ENCODE data around the gene CBR1. TPM values are rescaled to one million over a fixed set of nuclear protein-coding genes. Genes with fewer than 3 reads are reported as not detected.

Gene CBR1
- total and polyA plus RNA-seq, 2 of the 8 experiments (the other 6 are each of a cell fraction or from before 2014, with no cell fraction given) = 1.8 to 207 TPM

GRCh38 chr21:36079671-36080070 is 9.8 kb downstream of the CBR1 start:
- Histone ChIP-seq H2BK120ac (replicated peaks; ENCODE audit: low read depth, low read length) (no peak overlapping the region), H3K27me3 (replicated peaks in 1 of 4; ENCODE audit: control insufficient read depth in 3 of 4, extremely low read depth in 1 of 4, insufficient read depth in 3 of 4, low read length in 3 of 4) (no peaks in the 10 kb centered on the region; a peak in 1 of 7 replicates), H3K36me3 (ENCODE audit: control insufficient read depth in 2 of 4, insufficient read depth in 4 of 4, low read length in 3 of 4) (no peaks in the 10 kb centered on the region; a peak in 1 of 8 replicates), H3K18ac (ENCODE audit: extremely low read depth, low read length) (no peak overlapping the region), H3K14ac (ENCODE audit: insufficient read length) (no peak overlapping the region), H3K23ac (ENCODE audit: insufficient read length) (no peak overlapping the region), H2BK15ac (ENCODE audit: low read length) (no peak overlapping the region), H2AK5ac (ENCODE audit: low read depth, low read length) (no peak overlapping the region), H4K5ac (ENCODE audit: insufficient read length, low read depth, low read length) (no peak overlapping the region), H3K9ac (replicated peaks in 1 of 4; ENCODE audit: extremely low read depth in 1 of 4, low read depth in 3 of 4, low read length in 3 of 4) (no peak overlapping the region), H3K79me1 (ENCODE audit: low read depth, low read length) (no peaks in the 10 kb centered on the region), H4K8ac (ENCODE audit: extremely low read depth, insufficient read depth, low read length) (no peak overlapping the region), H3K4me3 (ENCODE audit: extremely low read depth in 1 of 4, insufficient read depth in 2 of 4, low read depth in 3 of 4, low read length in 4 of 4) (no peak overlapping the region), H3K4me2 (ENCODE audit: insufficient read depth in 1 of 2, low read depth in 2 of 2, low read length in 2 of 2) (no peak overlapping the region), H2BK12ac (ENCODE audit: low read depth, low read length) (no peak overlapping the region), H3K27ac (ENCODE audit: low read depth, low read length) (no peak overlapping the region), H3K9me3 (ENCODE audit: insufficient read depth in 2 of 2, low read depth in 1 of 2, low read length in 1 of 2) (no peaks in the 10 kb centered on the region), H4K20me1 (replicated peaks in 1 of 2; ENCODE audit: control insufficient read depth in 1 of 2, insufficient read depth in 2 of 2, low read length in 2 of 2) (no peaks in the 10 kb centered on the region), H3K23me2 (ENCODE audit: low read depth, low read length) (no peaks in the 10 kb centered on the region), H3K56ac (replicated peaks; ENCODE audit: insufficient read length, low read depth, low read length) (no peak overlapping the region), H4K91ac (replicated peaks; ENCODE audit: insufficient read length, low read length) (no peak overlapping the region), H2BK20ac (ENCODE audit: low read length) (no peak overlapping the region; the same call in 1 of the 2 replicates), H3K4ac (replicated peaks; ENCODE audit: insufficient read length, low read depth, low read length) (no peak overlapping the region), H3K79me2 (ENCODE audit: control insufficient read depth in 1 of 2, insufficient read depth in 2 of 2, low read length in 2 of 2) (no peaks in the 10 kb centered on the region), H3K4me1 (replicated peaks in 1 of 4; ENCODE audit: control insufficient read depth in 3 of 4, insufficient read depth in 4 of 4, low read length in 3 of 4) (peaks cover 0 to 6% (median 4%) of the 10 kb centered on the region in 4 experiments; a peak in 5 of 7 replicates), H2AFZ (ENCODE audit: low read length) (0 out of 2 replicates have a peak overlapping the region, but pooled peaks have one; percentile 29), H2BK5ac (ENCODE audit: low read depth, low read length) (no peak overlapping the region)
- 76% methylated on average over 7 of the region's 8 CpGs; no CpG with 5 or more reads in 1 of the 2 experiments for WGBS, 2 experiments (ENCODE audit: extremely low coverage in 1 of 2, insufficient coverage in 1 of 2, insufficient read length in 1 of 2, insufficient replicate concordance in 2 of 2, low coverage in 1 of 2, low lambda C conversion rate in 2 of 2, missing lambda C conversion rate in 1 of 2)
- ChIA-PET POLR2A (ENCODE audit: partially characterized antibody) (no interaction called here), CTCF (ENCODE audit: partially characterized antibody) (interaction anchor here (0.5 to 4.1 kb wide), 4 partner anchors 7 to 737 kb away, joined by 3 to 15 read pairs (median 6); no protein-coding TSS in a partner anchor)
- FAIRE-seq (no peak), DNase-seq (ENCODE audit: low read depth in 1 of 2, low spot score in 2 of 2) (no peak)
- TF ChIP-seq CHD1 (IDR thresholded peaks at IDR 0.05; ENCODE audit: low read depth, low read length) (no peak), ZNF274 (IDR thresholded peaks at IDR 0.05; ENCODE audit: borderline replicate concordance, extremely low read depth, low read length) (no peak), MAFK (IDR thresholded peaks at IDR 0.05; ENCODE audit: low read depth, low read length) (no peak), SIN3A (conservative IDR thresholded peaks at IDR 0.05 in 1 of 2, IDR thresholded peaks at IDR 0.05 in 1 of 2; ENCODE audit: low read depth in 1 of 2, low read length in 2 of 2) (no peak), SP1 (IDR thresholded peaks at IDR 0.05; ENCODE audit: low read depth, low read length) (no peak), BCL11A (IDR thresholded peaks at IDR 0.05; ENCODE audit: low read depth in 2 of 2, low read length in 2 of 2) (no peak), ATF3 (IDR thresholded peaks at IDR 0.05; ENCODE audit: insufficient read depth, low read depth, low read length) (no peak), POLR2A (IDR thresholded peaks at IDR 0.05; ENCODE audit: control extremely low read depth in 1 of 2, low read depth in 2 of 2, low read length in 2 of 2) (no peak), SAP30 (IDR thresholded peaks at IDR 0.05; ENCODE audit: insufficient read depth, insufficient replicate concordance, low read length) (no peak), TAF7 (optimal IDR thresholded peaks at IDR 0.05; ENCODE audit: borderline replicate concordance, low read depth, low read length) (no peak), POLR2AphosphoS5 (IDR thresholded peaks at IDR 0.05; ENCODE audit: low read depth, low read length) (no peak)
- TF ChIP-seq, protein P1, sequence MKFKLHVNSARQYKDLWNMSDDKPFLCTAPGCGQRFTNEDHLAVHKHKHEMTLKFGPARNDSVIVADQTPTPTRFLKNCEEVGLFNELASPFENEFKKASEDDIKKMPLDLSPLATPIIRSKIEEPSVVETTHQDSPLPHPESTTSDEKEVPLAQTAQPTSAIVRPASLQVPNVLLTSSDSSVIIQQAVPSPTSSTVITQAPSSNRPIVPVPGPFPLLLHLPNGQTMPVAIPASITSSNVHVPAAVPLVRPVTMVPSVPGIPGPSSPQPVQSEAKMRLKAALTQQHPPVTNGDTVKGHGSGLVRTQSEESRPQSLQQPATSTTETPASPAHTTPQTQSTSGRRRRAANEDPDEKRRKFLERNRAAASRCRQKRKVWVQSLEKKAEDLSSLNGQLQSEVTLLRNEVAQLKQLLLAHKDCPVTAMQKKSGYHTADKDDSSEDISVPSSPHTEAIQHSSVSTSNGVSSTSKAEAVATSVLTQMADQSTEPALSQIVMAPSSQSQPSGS (IDR thresholded peaks at IDR 0.05; ENCODE audit: low read length) = no peak

All from H1 (cell line).